ENCODE results near the gene POPDC3.
A peak's percentile ranks its signal among the peaks of the same experiment; 100 is the strongest.
"Not testable (repeated sequence)": the region's sequence is repeated elsewhere in the genome, so short reads cannot be mapped to it uniquely, and the experiment has no call there.

Gene POPDC3

DNA sequence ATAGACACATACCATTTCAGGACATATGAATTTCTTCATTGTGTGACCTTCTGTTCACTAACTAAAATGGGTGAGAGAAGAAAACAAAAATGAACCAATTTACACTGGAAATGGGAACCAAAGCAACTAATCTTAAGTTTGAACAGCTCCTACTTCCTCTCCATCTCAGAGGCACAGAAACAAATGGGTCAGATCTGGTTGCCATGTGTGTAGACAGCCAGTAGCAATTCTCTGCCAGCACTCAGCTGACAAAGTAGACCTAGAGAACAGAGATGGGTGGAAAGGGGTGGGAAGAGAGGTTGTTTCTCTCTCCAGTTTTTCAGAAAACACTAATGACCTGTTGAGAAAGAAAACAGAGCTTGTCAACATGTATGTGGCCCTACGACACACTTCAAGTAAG lies 14.3 kb upstream of the POPDC3 start:
- ATAC-seq, result no peak

GRCh38 chr6:105193647-105194046 lies 13.8 kb upstream of the POPDC3 start:
- ATAC-seq, result no peak

DNA sequence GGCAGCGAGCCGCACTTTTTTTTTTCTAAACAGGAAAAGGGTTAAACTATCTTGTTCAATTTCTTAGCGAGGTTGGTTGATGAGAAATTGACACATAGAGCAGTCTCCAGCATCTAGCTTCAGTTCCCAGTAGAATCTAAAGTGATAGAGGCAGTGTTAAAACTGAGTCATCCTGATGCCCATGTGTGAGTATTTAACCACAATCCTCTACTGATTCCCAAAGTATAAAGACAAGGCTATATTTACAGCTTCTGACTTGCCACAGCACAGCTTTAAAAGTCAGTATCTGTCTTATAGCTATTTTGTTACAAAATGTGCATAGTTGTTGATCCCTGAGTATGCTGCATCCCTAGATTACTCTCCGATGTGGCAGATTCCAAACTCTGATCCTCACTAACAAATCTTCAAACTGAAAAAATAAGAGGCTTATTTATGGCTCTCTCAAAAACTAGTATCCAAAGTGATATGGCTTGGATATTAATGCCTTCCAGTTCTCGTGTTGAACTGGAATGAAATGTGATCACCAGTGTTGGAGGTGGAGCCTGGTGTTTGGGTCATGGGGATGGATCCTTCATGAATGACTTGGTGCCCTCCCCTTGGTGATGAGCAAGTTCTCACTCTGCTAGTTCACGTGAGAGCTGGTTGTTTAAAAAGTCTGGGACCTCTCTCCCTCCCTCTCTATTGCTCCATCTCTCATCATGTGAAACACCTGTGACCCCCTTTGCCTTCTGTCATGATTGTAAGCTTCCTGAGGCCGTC lies 13.1 kb upstream of the POPDC3 start:
- no peak for ATAC-seq

- ATAC-seq, result no peak
Measured at GRCh38 chr6:105191351-105191750, 11.5 kb upstream of the POPDC3 start.

DNA sequence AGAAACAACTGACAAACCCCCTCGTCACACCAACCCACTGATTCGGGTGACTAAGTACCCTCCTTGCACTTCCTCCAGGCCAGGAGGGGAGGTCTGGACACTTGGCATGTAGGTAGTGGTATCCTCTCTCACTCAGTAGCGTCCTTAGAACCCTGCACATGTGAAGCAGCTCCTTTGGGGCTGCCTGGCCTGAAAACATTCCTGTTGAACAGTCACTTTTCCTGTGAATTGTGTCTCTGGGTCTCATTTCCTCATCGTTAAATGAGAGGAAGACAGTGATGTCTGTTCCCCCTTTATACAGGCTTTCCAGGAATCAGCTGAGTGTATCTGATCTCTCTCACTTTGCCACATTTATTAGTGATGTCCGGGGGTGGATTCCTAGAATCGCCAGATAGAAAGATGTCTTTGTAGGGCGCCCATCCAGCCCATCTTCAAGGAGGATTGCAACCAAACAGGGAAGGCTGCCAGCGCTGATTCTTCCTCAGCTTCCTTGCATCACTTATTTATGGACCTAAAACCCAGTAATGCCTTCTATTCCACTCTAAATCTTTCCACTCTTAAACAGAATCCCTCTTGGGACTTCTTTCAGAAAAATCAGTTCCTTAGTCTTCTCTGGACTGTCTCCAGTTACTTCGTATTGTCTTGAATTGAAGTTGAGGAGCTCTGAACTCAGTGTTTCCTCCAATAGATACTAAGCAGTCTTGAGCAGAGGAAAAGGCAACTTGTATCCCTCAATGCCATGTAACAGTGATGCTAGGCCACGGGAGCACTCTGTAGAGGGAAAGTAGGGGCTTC lies 9.4 kb upstream of the POPDC3 start:
- ATAC-seq, result no peak

DNA sequence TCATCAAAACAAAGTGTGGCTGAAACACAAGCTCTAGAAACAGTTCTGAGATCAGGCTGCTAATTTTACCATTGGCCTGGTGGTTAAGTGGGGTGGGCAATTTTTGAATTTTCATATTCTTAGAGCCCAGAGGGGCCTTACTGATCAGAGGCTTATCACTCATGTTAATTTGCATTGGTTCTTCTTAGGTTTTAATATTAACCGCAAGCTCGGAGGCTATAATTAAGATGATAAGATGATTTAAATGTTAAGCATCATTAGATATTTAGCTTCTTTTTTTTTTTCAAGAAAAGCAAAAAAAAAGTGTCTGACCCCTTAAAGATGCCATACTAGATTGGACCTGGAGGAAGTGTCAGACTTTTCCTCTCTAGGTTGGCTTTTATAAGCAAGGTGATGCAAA lies 8.4 kb upstream of the POPDC3 start:
- ATAC-seq, result no peak

DNA sequence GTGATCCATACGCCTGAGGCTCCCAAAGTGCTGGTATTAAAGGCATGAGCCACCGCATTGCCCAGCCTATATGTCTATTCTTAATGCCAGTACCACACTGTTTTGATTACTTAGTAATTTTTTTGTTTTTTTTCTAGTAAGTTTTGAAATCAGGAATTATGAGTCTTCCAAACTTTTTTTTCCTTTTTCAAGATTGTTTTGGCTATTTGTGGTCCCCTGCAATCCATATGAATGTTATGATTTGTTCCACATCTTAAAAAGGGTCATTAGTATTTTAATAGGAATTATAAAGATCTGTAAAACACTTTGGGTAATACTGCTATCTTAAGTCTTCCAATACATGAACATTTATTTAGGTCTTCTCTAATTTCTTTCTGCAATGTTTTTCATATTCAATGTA lies 6.8 kb upstream of the POPDC3 start:
- no peak for ATAC-seq

- ATAC-seq, result no peak
Measured at GRCh38 chr6:105184921-105185320, 5.1 kb upstream of the POPDC3 start.

GRCh38 chr6:105181981-105182515 lies 2.2 kb upstream of the POPDC3 start:
- ATAC-seq, result no peak

- no peak for ATAC-seq
Measured at GRCh38 chr6:105178636-105179035, 1.2 kb downstream of the POPDC3 start.

GRCh38 chr6:105178110-105178509 lies 1.7 kb downstream of the POPDC3 start:
- ATAC-seq, result no peak

- no peak for ATAC-seq
Measured at GRCh38 chr6:105177556-105177955, 2.3 kb downstream of the POPDC3 start.

DNA sequence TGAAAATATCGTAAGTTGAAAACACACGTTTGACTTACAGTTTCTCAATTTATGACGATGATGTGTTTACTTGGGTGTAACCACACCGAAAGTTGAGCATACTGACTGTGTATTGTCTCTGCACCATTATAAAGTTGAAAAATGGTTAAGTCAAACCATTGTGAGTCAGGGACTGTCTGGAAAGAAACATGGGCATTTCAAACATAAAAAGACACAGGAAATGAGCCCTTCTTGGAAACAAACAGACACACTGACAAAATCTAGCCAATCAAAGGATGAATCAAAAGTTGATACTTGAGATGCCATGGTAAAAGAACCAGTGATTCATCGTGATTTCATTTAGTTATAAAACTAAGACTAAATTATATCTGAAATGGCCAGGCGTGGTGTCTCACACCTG lies 5.3 kb downstream of the POPDC3 start:
- no peak for ATAC-seq

DNA sequence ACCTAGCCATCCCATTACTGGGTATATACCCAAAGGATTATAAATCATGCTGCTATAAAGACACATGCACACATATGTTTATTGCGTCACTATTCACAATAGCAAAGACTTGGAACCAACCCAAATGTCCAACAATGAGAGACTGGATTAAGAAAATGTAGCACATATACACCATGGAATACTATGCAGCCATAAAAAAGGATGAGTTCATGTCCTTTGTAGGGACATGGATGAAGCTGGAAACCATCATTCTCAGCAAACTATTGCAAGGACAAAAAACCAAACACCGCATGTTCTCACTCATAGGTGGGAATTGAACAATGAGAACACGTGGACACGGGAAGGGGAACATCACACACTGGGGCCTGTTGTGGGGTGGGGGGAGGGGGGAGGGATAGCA lies 7.3 kb downstream of the POPDC3 start:
- not testable (repeated sequence) for ATAC-seq

- ATAC-seq, result no peak
Measured at GRCh38 chr6:105170059-105170458, 9.8 kb downstream of the POPDC3 start.

- no peak for ATAC-seq
Measured at GRCh38 chr6:105167914-105168313, 11.9 kb downstream of the POPDC3 start.

- ATAC-seq, result no peak
Measured at GRCh38 chr6:105164418-105164817, 15.4 kb downstream of the POPDC3 start.

GRCh38 chr6:105163183-105163582 lies 16.6 kb downstream of the POPDC3 start:
- ATAC-seq, result no peak

GRCh38 chr6:105162377-105162776 lies 17.4 kb downstream of the POPDC3 start:
- no peak for ATAC-seq

- ATAC-seq, result no peak
Measured at GRCh38 chr6:105161421-105161820, 18.4 kb downstream of the POPDC3 start.

GRCh38 chr6:105153676-105154075 lies 26.1 kb downstream of the POPDC3 start:
- peak in 1 of 2 donors; percentile 56 for ATAC-seq

- ATAC-seq, result no peak
Measured at GRCh38 chr6:105152880-105153279, 26.9 kb downstream of the POPDC3 start.

- no peak for ATAC-seq
Measured at GRCh38 chr6:105151644-105152043, 28.2 kb downstream of the POPDC3 start.

DNA sequence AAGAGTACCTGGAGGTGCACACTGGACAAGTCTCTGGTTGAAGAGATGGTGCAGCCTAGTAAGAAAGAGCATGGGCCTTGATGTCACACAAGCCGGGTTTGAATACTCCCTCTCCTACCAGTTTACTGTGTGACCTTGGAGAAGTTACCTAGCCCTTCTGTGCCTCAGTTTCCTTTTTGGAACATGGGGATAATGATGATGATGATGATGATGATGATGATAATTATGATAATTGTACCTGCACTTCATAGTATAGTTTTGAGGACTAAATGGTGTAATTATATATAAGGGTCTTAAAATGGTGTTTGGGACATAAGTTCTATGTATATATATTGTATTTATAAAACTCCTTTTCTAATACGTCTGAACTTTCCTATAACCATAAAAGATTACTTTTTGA lies 41.7 kb downstream of the POPDC3 start:
- ATAC-seq, result no peak

Data from activated CD4-positive, CD25-positive, alpha-beta regulatory T cell treated with anti-CD3 and anti-CD28 coated beads, Interleukin-2, amount 50 U/mL, for 24 hours (primary cell).